ENCODE results near the gene FAM216B.

DNA sequence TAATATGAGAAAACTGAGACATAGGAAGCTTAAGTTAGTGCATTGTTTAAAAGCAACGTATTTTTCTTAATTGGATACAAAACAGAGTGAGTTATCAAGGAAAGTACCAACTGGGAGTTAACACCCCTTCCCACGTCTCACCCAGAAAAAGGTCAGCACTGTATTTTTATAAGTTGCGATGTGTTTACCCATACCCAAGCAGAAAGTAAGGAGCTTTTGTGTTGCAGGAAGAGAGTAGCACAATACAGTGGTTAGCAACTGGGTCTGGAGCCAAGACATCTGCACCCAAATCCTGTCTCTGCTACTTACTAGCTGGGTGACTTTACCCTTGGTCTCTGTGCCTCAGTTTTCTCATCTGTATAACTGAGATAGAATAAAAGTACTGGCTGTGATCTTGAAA lies 34.3 kb downstream of the FAM216B start:
- TF ChIP-seq, protein P1, sequence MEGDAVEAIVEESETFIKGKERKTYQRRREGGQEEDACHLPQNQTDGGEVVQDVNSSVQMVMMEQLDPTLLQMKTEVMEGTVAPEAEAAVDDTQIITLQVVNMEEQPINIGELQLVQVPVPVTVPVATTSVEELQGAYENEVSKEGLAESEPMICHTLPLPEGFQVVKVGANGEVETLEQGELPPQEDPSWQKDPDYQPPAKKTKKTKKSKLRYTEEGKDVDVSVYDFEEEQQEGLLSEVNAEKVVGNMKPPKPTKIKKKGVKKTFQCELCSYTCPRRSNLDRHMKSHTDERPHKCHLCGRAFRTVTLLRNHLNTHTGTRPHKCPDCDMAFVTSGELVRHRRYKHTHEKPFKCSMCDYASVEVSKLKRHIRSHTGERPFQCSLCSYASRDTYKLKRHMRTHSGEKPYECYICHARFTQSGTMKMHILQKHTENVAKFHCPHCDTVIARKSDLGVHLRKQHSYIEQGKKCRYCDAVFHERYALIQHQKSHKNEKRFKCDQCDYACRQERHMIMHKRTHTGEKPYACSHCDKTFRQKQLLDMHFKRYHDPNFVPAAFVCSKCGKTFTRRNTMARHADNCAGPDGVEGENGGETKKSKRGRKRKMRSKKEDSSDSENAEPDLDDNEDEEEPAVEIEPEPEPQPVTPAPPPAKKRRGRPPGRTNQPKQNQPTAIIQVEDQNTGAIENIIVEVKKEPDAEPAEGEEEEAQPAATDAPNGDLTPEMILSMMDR (IDR thresholded peaks at IDR 0.05; ENCODE audit: borderline replicate concordance, extremely low read depth, low read length, poor library complexity, severe bottlenecking), result no peak
- TF ChIP-seq EZH2 (IDR thresholded peaks at IDR 0.05; ENCODE audit: borderline replicate concordance, low read depth, low read length, severe bottlenecking), result no peak
